GM21723 (cell line): ENCODE results near the gene GPN2.
A peak's percentile ranks its signal among the peaks of the same experiment; 100 is the strongest.
"Not testable (repeated sequence)": the region's sequence is repeated elsewhere in the genome, so short reads cannot be mapped to it uniquely, and the experiment has no call there.

ENCODE experiments used
- ATAC-seq: cut with Tn5 transposase; IDR thresholded peaks from one replicate; pipeline ENCODE4 v1.9.1; 2021; ENCODE audit warnings: mild to moderate bottlenecking, moderate library complexity; ENCODE audit not compliant: unreplicated experiment

Gene GPN2

DNA sequence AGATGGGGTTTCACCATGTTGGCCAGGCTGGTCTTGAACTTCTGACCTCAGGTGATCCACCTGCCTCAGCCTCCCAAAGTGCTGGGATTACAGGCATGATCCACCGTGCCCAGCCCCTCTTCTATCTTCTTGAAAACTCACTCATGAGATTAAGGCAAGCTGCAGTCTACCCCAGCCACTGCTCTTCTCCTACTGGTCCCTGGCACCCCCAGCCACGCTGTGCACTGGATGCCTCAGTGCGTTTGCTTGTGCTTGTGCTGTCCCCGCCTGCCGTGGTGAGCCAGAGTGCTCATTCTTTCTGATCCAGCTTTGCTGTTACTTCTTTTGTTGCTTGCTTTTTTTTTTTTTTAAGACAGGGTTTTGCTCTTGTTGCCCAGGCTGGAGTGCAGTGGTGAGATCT lies 52.4 kb downstream of the GPN2 start:
- not testable (repeated sequence) for ATAC-seq

DNA sequence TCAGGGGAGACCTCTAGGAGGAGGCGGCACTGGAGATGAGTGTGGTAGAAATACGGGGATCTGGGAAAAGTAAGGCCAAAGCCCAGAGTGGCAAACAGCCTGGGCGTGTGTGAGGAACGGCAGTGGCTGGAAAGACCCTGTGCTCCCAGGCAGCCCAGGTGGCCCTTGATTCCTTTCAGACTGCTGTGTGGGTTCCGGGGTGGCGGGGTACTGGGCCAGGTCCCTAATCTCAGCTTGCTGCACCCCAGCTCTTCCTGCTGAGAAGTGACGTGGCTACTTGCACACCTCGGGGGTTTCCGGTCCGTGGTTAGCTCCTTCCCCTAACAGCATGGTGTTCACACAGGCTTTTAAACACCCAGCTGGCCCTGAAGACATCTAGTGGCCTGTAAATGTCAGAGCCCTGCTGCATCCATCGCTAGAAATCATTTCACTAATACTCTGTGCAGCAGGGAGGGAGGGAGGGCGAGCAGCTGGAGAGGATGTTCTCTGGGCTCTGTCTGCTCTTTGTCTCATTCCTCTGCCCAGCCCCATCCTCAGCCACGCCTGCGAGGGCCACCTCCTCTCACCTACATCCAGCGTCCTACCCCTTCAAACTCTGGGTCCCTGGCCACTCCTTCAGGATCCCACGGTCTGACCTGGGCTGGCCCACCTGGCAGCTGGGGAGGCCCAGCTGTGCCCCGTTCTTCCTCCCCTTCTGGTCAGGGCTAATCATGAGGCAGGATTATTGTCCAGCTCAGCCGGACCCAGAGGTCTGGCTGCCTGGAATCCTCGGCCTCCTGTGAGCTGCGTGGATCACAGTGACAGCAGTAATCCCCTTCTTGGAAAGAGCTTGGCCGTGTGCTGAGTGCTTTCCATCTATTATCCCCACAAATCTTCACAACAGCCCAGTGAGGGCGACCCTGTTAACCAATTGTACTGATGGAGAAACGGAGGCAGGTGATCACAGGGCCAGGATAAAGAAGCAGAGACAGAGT lies 56.4 kb downstream of the GPN2 start:
- peak; percentile 84 for ATAC-seq

DNA sequence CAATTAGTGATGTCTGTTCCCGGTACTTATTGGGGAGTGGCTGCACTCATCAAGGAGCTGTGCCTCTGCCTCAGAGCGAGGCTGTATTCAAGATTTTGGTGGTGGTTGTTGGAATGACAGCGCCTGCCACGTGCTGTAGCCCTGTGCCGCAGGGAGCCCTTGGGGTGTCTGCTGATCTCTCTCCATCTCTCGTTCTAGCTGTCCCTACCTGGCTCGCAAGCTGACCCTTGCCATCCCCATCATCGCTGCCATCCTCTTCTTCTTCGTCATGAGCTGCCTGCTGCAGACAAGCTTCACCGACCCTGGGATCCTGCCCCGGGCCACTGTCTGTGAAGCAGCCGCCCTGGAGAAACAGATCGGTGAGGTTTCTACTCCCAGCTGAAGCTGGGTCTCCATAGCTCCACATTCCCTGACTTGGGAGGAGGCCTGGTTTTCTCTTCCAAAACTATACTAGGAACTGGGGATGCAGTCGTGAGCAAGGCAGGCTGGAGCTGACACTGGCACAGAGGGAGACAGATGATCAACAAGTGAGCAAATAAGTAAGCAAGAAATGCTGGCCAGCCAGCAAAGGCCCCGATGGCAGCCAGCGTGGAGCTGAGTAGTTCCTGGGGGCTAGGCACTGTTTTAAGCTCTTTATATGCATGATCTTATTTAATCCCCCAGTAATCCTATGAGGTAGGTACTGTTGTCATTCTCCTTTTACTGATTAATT lies 57.7 kb downstream of the GPN2 start:
- ATAC-seq: no peak

DNA sequence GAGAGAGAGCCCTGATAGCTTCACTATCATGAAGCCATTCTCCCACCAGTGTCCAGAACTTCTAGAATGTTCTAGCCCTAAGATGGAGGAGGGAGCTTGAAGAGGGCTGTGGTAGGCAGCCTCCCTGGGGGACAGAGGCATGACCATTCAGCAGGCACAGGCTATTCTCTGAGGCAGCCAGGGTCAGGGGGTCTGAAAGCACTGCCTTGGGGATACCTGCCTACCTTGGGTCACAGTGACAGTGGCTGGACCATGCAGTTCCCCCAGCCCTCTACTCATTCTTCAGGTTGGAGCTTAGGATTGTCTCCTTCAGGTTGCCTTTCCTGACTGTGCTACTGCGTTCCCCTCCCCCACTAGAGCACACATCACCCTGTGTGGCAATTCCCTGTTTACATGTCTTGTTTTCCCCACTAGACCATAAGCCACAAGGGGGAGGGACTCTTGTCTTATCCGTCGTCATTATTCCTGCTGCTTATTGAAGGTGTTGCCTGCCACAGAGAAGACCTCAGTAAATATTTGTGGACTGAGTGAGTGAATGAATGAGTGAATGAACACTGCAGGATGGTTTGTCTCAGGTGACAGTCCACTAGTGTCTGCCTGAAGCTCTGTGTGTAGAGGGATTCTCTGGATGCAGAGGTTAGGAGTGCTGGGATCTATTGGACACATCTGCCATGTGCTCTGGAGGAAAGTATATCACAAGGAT lies 58.4 kb downstream of the GPN2 start:
- ATAC-seq: no peak

DNA sequence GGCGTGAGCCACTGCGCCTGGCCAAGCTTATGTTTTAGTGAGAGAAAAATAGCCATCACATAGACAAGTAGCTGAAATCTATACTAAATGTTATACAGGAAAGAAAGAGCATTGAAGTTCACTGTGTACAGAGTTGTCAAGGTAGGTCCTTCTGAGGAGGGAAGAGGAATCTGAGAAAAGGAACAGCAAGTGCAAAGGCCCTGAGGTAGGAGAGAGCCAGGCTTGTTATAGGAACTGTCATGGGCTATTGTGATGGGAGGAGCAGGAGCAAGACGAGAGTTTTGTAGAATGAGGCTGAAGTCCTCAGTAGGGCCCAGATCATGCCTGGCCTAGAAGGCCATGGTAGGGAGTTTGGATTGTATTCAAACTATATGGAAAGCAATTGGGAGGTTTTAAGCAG lies 59.0 kb downstream of the GPN2 start:
- ATAC-seq: no peak

DNA sequence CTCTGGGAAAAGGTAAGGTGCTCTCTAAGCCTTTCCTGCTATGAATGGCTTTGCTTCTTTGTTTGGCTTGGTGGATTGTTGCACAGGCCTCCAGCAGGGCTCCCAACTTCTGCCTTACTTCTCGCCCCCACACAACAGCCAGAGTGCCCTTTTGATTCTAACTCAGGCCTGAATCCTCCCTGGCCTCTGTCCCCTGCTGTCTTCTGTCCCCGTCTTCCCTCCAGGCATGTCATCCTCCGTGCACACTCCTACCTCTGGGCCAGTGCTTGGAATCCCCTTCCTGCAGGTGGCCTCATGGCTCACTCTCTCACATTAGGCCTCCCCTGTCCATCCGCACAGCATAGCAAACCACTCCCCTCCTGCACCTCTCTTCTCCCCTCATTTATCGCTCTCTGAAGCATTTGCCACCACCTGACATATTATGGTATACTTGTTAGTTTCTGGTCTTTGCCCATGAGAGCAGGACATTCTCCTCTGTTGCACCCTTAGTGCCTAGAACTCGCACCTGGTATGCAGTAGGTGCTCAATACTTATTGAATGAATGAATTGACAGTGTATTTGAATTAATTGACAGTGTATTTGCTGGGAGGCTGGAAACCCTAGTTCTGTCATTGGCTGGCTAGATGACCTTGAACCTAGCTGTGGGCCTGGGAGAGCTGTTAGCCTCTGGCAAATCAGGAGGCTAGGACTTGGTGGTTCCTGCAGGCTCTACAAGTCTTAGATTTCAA lies 60.7 kb downstream of the GPN2 start:
- no peak for ATAC-seq

DNA sequence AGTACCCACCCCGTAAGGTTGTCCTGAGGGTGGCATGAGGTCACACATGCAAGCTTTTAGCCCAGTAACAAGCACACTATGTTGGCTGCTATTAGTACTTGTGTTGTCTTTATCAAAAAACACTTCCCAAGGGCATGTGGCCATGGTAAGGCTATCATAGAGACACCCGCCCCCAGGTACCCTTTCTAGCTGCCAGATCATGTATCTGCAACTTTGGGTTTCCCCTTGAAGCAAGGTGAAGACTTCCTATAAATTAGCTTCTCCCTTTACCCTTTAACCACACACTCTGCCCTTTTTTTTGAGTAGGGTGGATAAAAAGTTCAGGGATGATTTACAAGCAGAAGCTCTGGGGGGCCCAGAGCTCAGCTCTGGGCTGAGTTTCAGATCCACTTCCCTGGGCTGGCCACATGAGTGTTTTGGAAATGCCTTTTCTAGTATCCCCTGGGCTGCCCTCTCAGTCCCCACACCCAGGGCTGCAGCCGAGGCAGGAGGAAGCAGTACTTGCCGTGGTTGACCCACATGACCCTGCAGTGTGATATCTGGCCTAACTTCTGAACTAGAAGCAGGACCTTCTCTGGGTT lies 61.6 kb downstream of the GPN2 start:
- no peak for ATAC-seq

DNA sequence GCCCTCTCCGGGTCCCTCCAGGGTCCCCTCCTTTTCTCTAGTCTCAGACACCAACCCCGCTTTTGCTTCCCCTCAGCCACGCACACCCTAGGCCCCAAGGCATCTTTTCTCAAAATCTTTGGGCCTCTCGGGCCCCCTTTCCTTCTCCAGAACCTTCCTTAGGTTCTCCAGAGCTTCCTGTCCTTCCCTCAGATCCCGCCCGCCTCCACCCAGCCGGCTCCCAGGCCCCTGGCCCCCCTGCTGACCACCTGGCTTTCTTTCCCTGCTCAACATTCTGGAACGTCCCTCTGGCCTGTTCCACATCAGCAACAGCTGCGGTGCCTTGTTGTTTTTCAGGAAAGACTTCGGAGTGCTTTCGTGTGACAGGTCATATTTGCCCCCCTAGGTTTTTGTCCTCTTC lies 62.4 kb downstream of the GPN2 start:
- no peak for ATAC-seq

DNA sequence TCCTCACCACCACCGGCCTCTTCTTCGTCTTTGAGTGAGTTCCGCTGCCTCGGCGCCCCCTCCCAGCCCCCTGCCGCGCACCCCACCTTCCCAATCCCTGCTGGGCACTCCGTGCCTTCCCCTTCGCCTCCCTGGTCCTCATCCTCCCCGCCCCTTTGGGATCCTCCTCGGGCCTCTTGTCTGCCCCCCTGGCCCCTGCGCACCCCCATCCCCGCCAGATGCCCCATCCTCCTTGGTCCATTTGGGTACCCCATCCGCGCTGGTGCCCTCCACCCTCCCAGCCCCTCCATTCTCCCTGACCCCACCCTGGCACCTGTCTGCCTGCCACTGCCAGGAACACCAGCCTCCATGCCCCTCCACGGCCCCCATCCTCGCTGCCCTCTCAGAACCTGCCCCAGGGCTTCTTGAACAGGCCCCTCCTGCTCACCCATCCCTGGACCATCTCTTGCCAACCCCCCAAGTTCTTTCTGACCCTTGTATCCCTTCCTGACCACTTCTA lies 62.9 kb downstream of the GPN2 start:
- ATAC-seq: no peak

DNA sequence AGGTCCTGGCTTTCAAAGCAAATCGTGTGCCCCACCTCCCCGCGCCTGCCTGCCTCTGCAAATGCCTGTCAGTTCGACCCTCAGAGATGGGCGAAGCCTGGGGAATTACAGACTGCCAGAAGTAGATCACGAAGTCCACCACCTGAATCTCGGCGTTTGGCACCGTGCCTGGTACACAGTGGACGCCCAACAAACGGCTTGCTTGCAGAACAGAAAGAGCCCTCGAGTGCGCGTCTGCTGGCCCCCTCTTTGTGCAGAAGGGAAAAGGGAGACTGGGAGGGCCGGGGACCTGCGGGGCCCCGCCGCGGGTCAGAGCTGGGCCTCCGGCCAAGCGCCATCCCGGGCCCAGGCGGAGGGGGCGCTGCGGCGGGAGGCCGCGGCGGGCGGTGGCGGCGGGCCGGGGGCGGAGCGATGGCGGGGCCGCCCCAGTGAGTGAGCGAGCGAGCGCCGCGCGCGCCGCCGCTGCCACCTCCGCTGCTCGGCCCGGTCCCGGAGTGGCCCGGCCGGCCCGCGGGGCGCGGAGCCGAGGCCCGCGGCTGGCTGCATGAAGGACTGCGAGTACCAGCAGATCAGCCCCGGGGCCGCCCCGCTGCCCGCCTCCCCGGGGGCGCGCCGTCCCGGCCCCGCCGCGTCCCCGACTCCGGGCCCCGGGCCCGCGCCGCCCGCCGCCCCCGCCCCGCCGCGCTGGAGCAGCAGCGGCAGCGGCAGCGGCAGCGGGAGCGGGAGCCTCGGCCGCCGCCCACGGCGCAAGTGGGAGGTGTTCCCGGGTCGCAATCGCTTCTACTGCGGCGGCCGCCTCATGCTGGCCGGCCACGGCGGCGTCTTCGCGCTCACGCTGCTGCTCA lies 63.6 kb downstream of the GPN2 start, which contains the start of gene ZDHHC18:
Gene ZDHHC18 (plus strand): TSS at position 428 of the 845 bp plus-strand sequence. CDS start 117 bp downstream, at position 545.
- peak; percentile 73 for ATAC-seq
